GM12872 (cell line): ENCODE results near the gene ZDHHC4.

ENCODE experiments used
- TF ChIP-seq, protein P1 (sequence below): IDR thresholded peaks from 3 replicates; pipeline ENCODE4 v1.5.1; 2011; ENCODE audit warnings: low read depth, mild to moderate bottlenecking, low read length, moderate library complexity; ENCODE audit not compliant: insufficient read depth

Gene ZDHHC4

DNA sequence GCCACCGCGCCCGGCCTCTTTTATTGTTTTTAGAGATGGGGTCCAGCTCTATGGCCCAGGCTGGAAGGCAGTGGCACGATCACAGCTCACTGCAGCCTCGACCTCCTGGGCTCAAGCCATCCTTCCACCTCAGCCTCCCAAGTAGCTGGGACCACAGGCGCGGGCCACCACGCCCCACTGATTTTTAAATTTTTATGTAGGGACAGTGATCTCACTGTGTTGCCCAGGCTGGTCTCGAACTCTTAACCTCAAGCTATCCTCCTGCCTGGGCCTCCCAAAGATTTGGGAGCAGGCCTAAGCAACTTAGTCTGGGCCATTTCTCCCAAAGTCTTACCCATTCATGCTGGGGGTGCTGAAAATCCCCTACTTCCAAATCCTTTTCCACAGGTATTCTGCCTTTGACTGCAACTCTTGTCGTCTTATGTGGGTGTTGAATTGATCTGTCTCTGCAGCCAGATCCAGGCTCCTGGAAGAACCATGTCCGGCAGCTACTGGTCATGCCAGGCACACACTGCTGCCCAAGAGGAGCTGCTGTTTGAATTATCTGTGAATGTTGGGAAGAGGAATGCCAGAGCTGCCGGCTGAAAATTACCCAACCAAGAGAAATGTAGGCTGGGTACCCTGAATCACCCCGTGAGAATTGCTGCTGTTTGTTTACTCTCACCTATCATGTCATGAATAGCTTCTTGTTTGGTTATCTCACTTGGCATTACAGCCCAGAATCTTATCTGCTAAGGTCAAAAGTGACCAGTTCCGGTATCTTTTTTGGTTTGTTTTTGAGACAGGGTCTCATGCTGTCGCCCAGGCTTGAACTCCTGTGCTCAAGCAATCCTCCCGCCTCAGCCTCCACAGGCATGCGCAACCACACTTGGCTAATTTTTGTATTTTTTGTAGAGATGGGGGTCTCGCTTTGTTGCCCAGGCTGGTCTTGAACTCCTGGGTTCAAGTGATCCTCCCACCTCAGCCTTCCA is 1.1 kb downstream of the ZDHHC4 start:
- TF ChIP-seq, protein P1, sequence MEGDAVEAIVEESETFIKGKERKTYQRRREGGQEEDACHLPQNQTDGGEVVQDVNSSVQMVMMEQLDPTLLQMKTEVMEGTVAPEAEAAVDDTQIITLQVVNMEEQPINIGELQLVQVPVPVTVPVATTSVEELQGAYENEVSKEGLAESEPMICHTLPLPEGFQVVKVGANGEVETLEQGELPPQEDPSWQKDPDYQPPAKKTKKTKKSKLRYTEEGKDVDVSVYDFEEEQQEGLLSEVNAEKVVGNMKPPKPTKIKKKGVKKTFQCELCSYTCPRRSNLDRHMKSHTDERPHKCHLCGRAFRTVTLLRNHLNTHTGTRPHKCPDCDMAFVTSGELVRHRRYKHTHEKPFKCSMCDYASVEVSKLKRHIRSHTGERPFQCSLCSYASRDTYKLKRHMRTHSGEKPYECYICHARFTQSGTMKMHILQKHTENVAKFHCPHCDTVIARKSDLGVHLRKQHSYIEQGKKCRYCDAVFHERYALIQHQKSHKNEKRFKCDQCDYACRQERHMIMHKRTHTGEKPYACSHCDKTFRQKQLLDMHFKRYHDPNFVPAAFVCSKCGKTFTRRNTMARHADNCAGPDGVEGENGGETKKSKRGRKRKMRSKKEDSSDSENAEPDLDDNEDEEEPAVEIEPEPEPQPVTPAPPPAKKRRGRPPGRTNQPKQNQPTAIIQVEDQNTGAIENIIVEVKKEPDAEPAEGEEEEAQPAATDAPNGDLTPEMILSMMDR: no peak

DNA sequence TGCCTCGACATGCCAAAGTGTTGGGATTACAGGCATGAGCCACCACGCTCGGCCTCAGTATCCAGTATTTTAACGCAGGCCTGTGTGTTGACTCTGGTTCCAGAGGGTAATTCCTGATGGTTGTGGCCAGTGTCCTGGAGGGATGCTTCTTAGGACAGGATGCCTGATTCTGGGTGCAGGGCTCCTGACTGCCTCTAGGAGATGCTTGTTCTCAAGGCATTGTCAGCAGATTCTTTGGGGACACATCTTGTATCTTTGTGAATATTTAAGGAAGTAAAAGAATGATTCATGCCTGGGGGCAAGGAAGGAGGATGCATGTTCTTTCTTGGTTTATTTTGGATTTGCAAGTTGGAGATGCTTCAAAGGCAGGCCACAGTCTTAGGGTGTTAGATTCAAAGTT is 2.2 kb downstream of the ZDHHC4 start:
- TF ChIP-seq, protein P1: peak; percentile 20; the same call in 1 of the 3 replicates

DNA sequence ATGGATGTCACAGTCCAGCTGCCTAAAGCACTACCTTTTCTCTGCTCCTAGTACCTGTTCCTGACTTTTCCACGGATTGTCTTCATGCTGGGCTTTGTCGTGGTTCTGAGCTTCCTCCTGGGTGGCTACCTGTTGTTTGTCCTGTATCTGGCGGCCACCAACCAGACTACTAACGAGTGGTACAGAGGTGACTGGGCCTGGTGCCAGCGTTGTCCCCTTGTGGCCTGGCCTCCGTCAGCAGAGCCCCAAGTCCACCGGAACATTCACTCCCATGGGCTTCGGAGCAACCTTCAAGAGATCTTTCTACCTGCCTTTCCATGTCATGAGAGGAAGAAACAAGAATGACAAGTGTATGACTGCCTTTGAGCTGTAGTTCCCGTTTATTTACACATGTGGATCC is 11.3 kb downstream of the ZDHHC4 start:
- TF ChIP-seq, protein P1: no peak

DNA sequence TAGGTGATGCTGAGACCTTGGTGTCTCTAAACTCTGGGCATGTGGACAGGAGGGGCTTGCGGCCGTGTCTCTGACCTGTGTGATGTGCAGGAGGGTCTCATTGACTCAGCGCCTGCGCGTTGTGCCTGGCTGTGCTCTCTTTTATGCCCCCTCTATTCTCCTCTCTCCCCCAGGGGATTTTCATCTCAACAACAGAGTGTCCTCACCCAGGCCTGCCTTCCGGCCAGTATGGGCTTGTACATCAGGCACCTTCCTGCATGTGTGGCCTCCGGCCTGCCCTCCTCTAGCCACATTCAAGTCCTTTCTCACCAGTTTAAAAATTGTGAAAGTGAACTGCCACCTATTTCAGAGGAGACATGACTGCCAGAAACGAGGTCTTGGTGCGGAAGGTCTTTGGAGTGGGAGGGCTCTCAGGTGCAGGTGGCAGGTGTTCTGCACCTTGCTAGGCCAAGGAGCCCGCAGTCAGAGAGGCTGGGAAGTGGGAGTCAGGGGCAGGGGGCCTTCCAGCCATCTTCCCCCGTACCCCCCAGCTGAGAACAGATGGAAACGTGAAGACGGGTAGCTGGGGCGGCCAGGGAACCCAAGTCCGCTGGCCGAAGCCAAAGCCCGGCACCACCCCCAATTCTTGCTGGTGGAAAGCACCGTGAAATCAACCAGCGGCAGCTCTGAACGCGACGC is 12.0 kb downstream of the ZDHHC4 start:
- TF ChIP-seq, protein P1: no peak

DNA sequence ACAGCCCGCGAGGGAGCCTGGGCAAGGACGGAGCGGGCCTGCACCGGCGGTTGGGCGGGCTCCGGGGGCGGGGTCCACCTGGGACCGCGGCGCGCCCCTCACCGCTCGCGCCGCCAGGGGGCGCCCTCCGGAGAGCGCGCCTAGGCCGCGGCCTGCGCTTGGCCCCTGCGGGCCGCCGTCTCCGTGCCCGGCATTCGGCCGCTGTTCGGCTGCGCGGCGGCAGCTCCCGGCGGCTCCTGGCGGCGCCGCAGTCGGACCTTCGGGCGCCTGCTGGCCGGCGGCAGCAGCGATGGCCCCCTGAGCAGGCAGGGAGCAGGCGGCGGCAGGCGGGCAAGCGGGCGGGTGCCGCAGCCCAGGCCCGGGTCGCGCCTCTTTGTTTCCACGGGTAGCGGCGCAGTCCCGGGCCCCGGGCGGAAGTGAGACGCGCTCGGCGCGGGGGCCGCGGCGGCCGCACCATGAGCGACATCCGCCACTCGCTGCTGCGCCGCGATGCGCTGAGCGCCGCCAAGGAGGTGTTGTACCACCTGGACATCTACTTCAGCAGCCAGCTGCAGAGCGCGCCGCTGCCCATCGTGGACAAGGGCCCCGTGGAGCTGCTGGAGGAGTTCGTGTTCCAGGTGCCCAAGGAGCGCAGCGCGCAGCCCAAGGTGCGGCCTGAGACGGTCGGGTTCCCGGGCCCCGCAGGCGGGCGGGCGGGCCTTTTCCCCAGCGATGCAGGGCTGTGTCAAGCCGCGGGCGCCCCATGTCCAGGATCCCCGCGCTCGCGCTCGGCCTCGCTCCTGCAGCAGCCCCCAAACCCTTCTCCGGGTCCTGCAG is 12.8 kb downstream of the ZDHHC4 start, which contains the start of gene INTS15:
Gene INTS15, plus strand, starts transcription at position 193 of the 816 bp plus-strand sequence. Its CDS starts 263 bp downstream, at position 456.
- TF ChIP-seq, protein P1: peak; percentile 67; the same call in 2 of the 3 replicates

DNA sequence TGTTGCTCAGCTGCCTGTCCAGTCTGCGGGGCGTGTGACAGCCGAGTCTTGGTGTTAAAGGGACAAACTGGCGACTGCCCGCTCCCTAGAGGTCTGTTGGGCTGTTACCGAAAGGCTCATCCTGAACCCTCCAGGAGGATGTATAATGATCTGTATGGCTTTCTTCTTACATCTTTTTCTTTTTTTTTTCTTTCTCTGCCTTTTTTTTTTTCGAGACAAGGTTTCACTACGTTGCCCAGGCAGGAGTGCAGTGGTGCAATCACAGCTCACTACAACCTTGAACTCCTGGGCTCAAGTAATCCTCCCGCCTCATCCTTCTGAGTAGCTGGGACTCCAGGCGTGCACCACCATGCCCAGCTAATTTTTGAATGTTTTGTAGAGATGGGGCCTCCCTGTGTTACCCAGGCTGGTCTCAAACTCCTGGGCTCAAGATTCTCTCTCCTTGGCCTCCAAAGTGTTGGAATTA is 13.4 kb downstream of the ZDHHC4 start:
- TF ChIP-seq, protein P1: no peak
